CD4-positive, alpha-beta T cell treated with Interleukin-21 for 1 hour (primary cell): ENCODE data around the gene SPA17.
A peak's percentile ranks its signal among the peaks of the same experiment; 100 is the strongest.

ENCODE experiments used
- DNase-seq: peaks from one replicate; pipeline ENCODE4 v3.0.0-alpha.2; 2020

The SPA17 gene

GRCh38 chr11:124727474-124727873 is 53.8 kb downstream of the SPA17 start:
- DNase-seq = no peak

- DNase-seq = no peak
Measured at GRCh38 chr11:124728134-124728533, 54.4 kb downstream of the SPA17 start.

GRCh38 chr11:124729571-124729970 is 55.9 kb downstream of the SPA17 start:
- no peak for DNase-seq

GRCh38 chr11:124732230-124732629 is 58.5 kb downstream of the SPA17 start:
- DNase-seq = no peak

GRCh38 chr11:124736736-124737135 is 63.0 kb downstream of the SPA17 start:
- DNase-seq = no peak

- DNase-seq = no peak
Measured at GRCh38 chr11:124737638-124738305, 64.1 kb downstream of the SPA17 start.

- no peak for DNase-seq
Measured at GRCh38 chr11:124738713-124739478, 65.2 kb downstream of the SPA17 start.

- DNase-seq = peak; percentile 85
Measured at GRCh38 chr11:124739479-124740276, 66.0 kb downstream of the SPA17 start, which contains the start of gene NRGN. Gene NRGN, plus strand, starts transcription at chr11:124739942. Its CDS starts 143 bp downstream, at chr11:124740085.

- DNase-seq = peak; percentile 62
Measured at GRCh38 chr11:124740277-124740882, 66.7 kb downstream of the SPA17 start.

GRCh38 chr11:124742555-124742954 is 68.9 kb downstream of the SPA17 start:
- DNase-seq = no peak

GRCh38 chr11:124743050-124743449 is 69.3 kb downstream of the SPA17 start:
- DNase-seq = no peak

GRCh38 chr11:124745270-124745834 is 71.6 kb downstream of the SPA17 start:
- DNase-seq = no peak

GRCh38 chr11:124745835-124746620 is 72.3 kb downstream of the SPA17 start:
- peak; percentile 37 for DNase-seq

GRCh38 chr11:124746621-124747243 is 73.0 kb downstream of the SPA17 start:
- DNase-seq = peak; percentile 84
